HG03460 (cell line): ENCODE data around the gene G0S2.

Experiments used
- ATAC-seq: cut with Tn5 transposase; IDR thresholded peaks from one replicate; pipeline ENCODE4 v1.9.1; 2021; ENCODE audit not compliant: unreplicated experiment

The G0S2 gene

DNA sequence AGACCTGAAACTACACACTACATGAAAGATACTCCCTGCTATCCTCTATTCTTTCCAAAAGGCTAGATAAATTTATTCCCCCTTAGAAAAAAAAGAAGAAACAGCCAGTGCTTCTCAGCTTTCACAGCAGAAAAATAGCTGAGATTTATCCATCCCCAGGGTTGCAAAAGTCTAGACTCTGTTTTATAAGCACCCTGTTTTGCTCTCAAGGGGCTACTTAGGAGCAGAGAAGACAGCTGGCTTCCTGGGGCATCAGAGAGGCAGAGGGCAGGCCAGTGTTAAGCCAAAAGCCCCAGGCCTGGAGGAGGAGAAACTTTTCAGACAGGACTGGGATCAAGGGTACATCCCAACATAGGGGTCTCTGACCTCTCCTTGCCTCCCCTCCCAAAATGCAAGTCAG is 26.9 kb upstream of the G0S2 start:
- ATAC-seq: no peak

DNA sequence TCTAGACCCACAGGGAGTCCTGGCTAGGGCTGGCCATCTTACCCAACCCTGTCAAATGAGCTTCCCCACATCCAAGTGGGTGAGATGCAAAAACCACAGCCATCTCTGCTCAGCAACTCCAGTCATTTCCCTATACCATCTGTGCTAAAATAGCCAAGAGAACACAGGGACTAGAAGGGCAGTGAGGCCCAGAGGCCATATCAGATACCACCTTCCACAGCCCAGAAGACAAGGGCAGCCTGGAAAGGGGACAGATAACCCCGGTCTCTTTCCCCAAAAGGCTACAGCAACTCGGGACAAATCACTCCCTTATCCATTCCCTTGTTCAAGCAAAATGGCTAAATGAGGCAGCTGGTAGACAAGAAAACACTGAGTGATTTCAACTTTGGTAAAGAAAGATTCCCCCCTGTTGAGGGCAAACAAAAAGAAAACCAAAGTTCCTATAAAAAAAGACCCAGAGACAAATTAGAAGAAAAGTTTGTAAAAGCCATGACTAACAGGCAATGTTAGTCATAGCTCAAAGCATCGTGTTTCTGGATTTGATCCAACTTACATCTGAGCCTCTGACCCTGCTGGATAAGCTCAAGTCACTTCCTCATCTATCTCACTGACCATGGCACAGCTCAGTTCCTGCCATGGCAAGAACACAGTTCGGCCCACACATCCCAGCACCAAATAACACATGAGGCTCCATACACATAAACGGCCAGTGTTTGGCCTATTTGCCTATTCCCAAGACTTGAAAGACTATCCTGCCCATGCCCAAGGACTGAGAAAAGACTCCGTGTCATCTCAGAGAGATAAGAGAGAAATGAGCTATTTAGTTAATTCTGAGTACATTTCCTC is 26.1 kb upstream of the G0S2 start:
- no peak for ATAC-seq

DNA sequence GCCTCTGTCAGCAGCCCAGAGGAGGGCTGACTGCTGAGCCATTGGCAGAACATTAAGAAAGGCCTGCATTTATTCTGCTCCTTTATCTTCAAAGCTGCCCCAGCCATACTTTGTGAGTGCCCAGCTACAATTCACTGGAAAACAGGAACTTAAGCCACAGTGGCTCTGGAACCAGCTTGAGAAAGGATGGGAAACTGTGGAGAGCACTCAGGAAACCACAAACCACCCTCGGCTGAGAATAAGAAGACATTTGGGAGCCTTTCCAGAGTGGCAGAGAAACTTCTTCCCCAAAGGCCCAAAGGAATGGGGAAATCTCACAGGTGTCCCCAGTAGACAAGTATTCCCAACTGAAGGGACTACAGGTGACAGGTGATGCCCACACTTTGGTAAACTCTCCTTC is 24.8 kb upstream of the G0S2 start:
- no peak for ATAC-seq

DNA sequence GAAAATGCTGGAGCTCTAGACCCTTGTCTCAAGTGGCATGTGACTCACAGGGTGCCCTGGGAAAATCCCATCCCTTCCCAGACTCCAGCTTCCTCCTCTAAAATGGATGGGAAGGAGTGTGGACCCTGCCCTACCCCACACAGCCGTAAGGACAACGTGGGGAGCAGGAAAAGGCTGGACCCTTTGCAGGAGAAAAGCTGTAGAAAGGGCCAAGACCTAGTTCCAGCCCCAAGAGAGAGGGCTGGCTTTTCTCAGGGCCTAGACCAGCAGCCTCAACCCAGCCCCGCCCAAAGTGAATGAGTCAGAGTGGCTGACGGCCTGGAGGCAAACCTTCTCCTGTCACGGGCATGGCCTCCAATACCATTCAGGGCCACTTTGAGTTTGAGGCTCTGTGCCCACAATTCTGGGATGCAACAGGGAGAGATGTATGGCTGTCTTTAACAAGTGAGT is 24.0 kb upstream of the G0S2 start:
- peak; percentile 47 for ATAC-seq

DNA sequence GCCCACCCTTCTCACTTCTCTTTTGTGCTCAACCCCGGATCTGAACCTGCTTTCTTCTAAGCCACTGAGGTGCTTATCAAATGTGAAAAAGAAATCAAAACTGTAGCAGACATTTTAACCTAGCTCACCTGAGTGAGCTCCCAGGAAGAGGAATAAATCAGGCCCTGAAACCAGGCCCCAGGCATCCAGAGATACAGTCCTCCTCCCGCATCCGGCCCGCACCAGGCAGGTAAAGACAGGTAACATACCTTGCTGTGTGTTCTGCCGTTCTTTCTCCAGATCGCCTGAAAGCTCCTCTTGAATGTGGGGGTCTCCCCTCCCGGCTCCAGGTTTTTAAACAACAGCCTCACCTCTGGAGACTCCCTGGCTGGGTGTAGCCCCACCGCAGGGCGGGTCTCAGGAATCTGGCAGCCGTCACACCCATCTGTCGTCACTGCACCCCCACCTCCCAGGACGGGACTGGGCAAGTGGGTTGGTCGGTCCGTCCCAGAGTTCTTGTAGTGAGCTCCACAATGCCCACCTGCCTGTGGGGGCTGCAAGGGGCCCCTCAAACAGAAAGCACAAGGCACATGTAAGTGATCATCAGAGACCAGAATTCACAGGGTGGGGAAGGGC is 23.0 kb upstream of the G0S2 start, which contains the start of gene LAMB3:
Gene LAMB3, minus strand, starts transcription at position 305 of the 615 bp plus-strand sequence. CDS start 1,481 bp downstream, outside the sequence.
- ATAC-seq: no peak

DNA sequence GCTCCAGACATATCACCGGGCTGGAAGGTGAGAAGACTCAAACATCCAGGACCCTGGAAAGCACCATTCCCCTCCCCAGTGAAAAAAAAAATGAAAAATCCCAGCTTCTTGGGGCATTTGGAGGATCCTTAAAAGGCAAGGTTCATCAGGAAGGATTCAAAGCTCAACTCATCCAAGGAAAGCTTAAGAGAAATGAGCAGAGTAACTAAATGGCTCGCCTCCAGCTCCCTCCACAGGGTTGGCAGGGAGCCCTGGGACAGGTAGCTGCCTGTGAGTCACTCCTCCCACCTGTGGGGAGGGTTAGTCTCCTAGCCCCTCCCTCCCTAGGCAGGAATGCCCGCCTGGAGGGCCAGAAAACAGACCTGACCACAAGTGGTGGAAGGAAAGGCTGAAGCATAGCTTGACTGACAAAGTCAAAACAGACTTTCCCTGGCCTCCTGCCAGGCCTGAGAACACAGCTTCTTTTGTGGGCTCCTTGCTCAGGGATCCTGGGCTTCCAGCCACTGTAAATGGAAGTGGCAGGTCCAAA is 22.3 kb upstream of the G0S2 start:
- ATAC-seq: no peak

DNA sequence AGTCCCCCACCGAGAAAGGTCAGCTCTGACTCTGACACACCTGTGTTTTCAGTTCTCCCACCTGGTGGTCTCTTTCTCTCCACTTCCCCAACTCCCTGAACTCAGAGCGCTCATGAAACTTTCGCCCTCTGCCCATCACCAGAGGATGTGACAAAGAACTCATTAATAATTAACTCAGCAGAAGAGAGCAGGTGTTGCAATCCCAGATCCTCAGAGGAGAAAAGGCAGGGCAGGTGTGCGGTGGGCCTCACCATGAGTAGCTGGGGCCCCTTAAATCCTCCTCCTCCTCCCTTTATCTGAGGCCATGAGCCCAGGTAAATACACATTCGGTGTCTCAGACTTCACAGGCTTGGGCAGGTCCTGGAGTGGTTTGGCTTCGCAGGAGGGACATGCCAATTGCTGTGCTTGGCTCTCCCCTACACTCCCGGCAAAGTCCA is 21.3 kb upstream of the G0S2 start:
- peak; percentile 61 for ATAC-seq

DNA sequence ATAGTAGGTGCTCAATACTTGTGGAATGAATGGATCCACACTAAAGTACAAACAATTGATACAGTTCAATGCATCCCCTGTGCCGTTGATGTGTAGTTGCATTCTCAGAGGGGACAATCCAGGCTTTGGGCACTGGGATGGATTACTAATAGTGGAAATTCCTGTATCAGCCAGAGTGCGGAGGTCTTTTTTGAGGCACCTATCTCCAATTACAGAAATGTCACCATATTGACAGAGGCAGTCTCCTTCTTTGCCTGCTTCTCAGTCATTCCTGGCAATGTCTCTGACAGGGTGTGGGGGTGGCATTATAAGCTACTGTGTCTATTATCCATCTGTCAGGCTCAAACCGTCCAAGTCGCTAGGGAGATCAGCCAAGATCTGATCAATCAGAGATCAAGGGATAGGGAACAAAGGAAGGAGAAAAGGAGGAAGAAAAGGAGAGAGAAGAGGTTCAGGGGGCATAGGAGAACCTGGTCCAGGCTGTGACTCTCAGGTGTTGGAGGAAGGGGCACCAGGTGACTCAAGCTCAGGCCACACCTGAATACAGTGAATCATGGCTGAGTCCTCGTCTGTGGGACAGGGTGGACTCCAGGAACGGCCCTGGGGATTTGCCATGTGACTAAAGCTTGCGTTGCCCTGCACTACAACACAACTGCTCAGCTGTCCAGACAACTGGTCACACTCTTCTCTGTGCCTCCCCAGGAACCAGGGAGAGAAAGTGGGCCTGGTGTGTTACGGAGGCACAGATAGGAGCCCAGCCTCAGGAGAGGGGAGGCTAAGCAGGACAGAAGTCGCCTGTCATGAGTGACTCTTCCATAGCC is 19.6 kb upstream of the G0S2 start:
- ATAC-seq: no peak

DNA sequence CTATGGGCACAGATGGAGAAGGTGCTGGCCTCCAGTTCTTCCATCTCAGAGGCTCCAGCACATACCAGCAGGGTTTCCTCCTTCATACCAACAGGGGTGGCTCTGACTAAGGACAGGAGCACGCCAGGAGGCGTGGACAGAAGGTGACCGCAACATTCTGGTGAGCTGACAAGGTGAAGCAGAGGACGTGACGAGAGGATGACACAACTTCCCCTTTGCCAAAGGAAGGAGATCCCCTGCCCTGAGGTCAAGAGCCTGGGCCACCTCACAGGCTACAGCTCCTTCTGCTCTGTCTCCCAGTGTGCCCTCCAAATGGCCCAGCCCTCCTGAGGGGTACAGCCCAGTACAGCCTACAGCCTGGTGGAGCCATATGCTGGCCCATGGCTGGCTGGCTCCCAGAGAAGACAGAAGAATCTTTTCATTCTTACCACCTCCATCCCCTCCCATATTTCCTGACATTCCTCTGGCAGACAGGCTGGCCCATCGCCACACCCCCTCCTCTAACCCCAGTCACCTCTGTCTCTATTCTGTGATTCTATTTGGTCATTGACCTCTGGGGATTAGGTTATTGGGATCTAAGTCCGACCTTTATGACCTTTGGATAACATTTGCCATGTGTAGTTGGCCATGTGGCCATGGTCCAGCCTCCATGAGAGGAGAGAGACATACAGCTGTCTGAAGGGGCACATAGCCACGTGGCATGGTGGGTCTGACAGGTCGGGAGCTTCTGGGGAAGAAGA is 17.9 kb upstream of the G0S2 start:
- no peak for ATAC-seq

DNA sequence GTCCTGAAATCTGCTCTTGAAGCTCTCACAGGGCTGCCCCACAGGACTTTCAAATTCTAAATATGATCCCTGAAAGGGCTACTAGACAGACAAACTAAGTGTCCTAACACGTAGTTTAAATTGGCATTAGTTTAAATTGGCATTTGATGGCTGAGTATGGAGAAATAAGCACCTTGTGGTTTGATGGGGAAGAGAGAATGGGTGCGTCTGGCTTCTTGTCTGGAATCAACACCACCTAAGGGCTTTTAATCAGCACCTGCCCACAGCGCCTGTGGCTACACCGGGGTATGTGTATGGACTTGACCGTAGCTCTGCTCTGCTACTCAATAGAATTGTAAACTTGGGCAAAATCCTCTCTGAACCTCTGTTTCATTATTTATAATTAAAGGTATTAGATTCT is 17.3 kb upstream of the G0S2 start:
- ATAC-seq: no peak

DNA sequence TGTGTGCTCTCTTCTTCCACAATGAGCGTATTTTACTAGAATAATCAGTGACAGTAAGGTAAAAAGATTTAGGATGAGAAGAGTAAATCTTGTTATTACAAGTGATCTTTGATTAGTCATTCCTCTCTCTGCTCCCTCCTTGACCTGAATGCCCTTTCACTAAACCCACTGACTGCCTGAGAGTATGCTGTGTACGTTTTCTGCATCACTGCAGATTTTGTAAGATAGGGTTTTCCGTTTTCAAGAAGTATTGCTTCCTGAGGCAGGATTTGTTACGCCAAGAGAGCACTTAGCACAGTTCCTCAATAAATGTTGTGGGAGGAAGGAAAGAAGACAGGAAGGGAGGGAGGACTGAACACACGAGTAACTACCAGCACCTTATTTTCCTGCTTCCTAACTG is 15.3 kb upstream of the G0S2 start:
- ATAC-seq: peak; percentile 72

DNA sequence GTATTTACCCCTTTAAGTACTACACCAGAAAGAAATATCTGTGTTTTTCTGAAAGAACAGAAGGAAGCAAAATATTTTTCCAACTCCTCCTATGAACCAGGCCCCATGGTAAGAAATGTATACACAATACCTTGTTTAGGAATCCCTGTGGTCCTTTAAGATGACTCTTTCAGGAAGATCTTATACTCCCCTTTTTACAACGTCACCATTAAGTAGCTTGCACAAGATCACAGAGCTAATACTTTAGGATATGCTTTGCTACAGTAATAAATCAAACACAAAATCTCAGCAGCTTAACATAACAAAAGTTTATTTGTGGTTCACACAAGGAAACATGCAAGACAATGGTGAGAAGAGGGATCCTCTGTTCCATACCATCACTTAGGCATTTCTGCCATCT is 14.1 kb upstream of the G0S2 start:
- ATAC-seq: no peak

DNA sequence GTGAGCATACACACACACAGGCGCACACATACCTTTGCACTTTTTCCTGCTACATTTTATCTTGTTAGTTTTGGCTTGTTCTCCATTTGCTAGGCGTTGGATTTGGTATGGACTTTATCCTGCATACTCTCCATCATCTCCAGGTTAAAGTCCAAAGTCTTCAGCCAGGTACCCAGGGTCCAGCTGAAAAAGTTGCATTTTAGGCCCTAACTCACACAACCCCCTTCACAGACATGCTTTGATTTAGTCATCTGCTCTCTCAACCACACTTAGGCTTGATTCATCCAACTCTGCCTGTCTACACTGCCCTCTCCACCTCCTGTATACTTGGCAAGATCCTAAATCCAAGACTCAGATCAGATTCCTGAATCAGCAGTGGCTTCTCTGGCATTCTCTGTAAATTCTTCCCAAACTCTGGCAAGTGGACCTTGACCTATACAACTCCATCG is 12.3 kb upstream of the G0S2 start:
- no peak for ATAC-seq

DNA sequence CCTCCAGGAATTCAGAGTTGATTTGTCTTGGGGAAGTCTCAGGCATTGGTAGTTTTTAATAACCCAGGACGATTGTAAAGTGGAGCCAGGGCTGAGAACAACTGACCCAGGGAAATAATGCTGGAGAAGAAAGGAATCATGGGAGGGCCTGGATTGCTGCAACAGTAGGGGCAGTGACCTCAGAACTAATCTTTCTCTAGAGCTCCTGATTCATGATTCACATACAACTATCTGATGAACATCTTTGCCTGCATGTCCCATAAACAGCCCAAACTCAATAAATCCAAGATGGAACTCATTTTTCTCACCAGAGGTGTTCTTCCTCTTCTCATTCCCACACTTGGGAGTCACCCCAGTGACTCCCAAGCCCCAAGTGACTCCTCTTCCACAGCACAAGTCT is 8.1 kb upstream of the G0S2 start:
- no peak for ATAC-seq

DNA sequence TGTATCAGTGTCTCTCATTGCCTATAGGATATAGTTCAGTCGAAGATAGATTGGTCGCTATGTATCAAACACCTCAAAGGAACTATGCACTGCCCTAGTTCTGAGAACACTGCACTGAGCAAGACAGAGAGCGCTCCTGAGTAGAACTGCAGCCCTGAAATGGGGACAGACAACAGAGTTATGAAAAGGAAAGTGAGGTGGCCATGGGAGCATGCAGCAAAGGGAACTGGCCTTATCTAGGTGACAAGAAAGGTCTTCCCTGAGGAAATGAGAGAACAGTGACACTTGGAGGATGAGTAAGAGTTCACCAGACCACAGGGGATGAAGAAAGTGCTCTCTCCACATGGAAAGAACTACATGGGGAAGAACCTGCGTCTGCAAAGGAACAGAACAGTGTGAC is 7.5 kb upstream of the G0S2 start:
- no peak for ATAC-seq

DNA sequence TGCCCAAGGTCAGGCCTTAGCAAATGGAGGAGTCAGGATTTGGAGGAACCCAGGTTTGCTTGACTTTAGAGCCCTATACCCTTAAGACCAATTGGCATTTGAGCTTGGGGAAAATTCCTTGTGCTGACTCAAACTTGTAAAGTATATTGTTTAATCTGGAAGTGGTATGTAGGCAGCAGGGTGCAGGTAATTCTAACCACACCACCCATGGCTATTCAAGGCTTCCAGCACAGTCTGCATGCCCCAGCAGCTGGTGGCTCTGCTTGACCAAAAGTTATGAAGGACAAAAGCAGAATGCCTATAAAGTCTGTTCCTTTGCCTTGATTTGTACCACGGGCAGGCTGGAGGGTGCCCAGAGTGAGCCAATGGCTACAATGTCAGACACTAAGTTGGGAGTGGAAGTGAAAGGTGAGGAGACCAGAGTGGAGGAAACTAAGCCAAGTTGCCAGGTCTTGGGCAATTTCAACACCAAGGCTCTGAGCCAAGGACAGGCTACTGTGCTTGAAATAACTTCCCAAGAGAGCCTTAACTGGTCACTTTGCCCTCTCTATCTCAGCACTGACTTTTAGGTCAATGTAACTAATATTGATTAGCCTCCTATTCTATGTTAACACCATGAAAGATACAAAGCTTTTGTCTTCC is 4.7 kb upstream of the G0S2 start:
- no peak for ATAC-seq

DNA sequence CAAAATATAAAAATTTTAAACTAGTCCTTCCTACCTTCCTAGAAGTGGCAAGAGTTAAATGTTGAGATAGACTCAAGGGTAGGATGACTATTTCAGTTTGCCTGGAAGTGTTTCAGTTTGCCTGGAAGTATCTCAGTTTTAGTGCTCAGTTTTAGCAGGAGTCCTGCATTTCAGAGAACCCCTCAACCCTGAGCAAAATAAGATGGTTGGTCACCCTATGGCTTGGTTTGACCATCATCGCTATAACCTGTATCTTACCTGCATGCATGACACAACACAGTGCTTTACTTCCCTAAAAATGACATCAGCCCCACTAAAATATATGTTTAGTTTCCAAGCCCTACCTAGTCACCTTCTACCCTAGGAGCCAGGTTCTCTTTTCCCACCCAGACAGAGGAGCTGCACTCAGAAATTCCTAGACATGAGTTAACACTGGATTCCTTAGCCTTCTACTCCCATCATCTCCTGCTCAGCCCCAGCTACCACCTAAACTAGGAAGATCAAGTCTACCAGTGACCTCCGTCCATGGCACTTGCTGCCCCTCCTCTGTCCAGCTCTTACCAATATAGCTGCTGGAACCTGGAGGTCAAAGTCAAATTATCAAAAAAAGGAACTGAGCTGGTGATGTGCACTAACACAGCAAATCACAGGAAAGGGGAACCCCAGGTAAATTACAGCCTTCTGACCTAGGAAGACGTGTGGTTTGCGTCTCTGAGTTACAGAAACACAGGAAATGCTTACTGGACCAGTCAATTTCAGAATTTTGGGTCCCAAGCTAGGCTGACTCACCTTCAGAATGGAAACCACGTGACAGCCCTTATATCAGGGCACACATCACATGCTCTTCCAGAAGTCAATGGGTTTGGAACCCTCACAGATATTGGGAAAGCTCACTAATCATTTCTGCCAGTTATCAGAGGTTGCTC is 2.2 kb upstream of the G0S2 start:
- peak; percentile 90 for ATAC-seq

DNA sequence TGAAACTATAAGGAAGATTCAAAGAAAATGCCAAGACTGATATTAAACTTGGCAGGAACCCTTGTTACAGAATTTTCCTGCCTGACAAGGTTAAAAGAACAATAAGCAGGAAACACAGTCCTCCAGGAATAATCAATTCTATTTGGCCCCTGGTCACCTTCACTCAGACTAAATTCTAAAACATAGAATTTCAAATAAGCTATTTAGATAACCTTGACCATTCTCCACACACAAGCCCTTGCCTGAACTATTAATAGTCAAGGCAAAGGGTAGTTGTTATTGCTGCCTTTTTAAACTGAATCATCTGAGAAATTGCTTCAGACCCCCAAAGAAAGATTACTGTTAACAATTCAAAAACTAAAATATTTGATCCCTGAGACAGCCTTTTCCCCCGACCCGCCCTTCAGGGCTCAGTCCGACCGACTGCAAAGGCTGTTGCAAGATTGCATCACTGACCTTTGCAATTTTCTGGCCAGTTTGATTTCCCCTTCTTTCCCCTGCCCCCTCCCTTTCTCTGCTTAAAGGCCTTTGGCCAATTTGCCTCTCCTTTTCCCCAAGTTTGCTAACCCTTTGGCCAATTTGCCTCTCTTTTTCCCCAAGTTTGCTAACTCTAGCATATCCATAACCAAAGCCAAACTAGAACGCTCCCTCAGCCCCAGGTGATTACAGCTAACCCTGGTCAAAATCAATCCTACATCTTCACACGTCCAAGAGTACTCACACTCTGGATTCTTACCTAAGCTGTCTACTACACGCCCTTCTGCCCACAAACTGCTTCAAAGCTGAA is 1.4 kb upstream of the G0S2 start:
- ATAC-seq: no peak
